GM10266 (cell line): ENCODE measurements around the gene QRFP.

Experiments
- DNase-seq: peaks from one replicate; pipeline ENCODE4 v3.0.0; 2012; ENCODE audit errors: extremely low spot score
- TF ChIP-seq, protein P1 (sequence below): IDR thresholded peaks from 2 replicates; pipeline ENCODE4 v1.5.1; 2012; ENCODE audit warnings: mild to moderate bottlenecking, low read depth; ENCODE audit not compliant: control insufficient read depth, insufficient read depth; ENCODE audit errors: missing control alignments

Gene QRFP

GRCh38 chr9:130844044-130844451 is 52.6 kb downstream of the QRFP start:
- DNase-seq, result no peak

GRCh38 chr9:130843049-130843908 is 53.3 kb downstream of the QRFP start:
- TF ChIP-seq, protein P1, sequence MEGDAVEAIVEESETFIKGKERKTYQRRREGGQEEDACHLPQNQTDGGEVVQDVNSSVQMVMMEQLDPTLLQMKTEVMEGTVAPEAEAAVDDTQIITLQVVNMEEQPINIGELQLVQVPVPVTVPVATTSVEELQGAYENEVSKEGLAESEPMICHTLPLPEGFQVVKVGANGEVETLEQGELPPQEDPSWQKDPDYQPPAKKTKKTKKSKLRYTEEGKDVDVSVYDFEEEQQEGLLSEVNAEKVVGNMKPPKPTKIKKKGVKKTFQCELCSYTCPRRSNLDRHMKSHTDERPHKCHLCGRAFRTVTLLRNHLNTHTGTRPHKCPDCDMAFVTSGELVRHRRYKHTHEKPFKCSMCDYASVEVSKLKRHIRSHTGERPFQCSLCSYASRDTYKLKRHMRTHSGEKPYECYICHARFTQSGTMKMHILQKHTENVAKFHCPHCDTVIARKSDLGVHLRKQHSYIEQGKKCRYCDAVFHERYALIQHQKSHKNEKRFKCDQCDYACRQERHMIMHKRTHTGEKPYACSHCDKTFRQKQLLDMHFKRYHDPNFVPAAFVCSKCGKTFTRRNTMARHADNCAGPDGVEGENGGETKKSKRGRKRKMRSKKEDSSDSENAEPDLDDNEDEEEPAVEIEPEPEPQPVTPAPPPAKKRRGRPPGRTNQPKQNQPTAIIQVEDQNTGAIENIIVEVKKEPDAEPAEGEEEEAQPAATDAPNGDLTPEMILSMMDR, result no peak
- DNase-seq, result no peak

More at GRCh38 chr9:130844044-130844451, 52.6 kb downstream of the QRFP start:
- TF ChIP-seq, protein P1, result no peak
